CD4-positive, alpha-beta T cell (primary cell): ENCODE results near the gene SLC1A4. TPM values are rescaled to one million over a fixed set of nuclear protein-coding genes. Genes with fewer than 3 reads are reported as not detected.

Experiments used
- ATAC-seq: fragments of 200-7000 bp; cut with Tn5 transposase; one replicate; pipeline ENCODE4 v1.10.0; 2022; ENCODE audit warnings: mild to moderate bottlenecking; ENCODE audit not compliant: poor library complexity
- CTCF ChIA-PET: fragments of 350-600 bp; sonication (Branson Sonifier 250); formaldehyde crosslinking; loops from one replicate; lab custom pipeline; 2021; ENCODE audit warnings: antibody characterized with exemption, inconsistent platforms; lab: Charles Lee
- POLR2A ChIA-PET: fragments of 350-600 bp; sonication (Branson Sonifier 250); formaldehyde crosslinking; loops from one replicate; lab custom pipeline; 2021; ENCODE audit warnings: antibody characterized with exemption, inconsistent platforms; lab: Charles Lee
- DNase-seq, 14 experiments: peaks; one replicate each; pipeline ENCODE4 v3.0.0-alpha.2; 2013 to 2020; ENCODE audit warnings: mixed read lengths in 2 of 14
- H3K27ac ChIP-seq, 2 donors: one replicate each; pipeline versions ENCODE4 v1.5.1 to v1.7.0; 2013; ENCODE audit warnings: low read length in 2 of 2, low read depth in 1 of 2, mild to moderate bottlenecking in 1 of 2
- H3K27me3 ChIP-seq, 2 experiments: 1 replicate in 1 of 2; 2 replicates in 1 of 2; pipeline versions ENCODE4 v1.6.1 to v1.7.0; 2013; ENCODE audit warnings: low read length in 2 of 2, control low read depth in 1 of 2, mild to moderate bottlenecking in 1 of 2, moderate library complexity in 1 of 2; ENCODE audit not compliant: insufficient read depth in 2 of 2, control insufficient read depth in 1 of 2
- H3K36me3 ChIP-seq: one replicate; pipeline ENCODE4 v1.6.1; 2013; ENCODE audit warnings: low read length, control low read depth; ENCODE audit not compliant: insufficient read depth
- H3K4me1 ChIP-seq: one replicate; pipeline ENCODE4 v1.6.1; 2013; ENCODE audit warnings: low read length, control low read depth; ENCODE audit not compliant: insufficient read depth
- H3K4me3 ChIP-seq: one replicate; pipeline ENCODE4 v1.5.1; 2013; ENCODE audit warnings: mild to moderate bottlenecking, low read length, moderate library complexity
- H3K9me3 ChIP-seq, 2 experiments: 1 replicate in 1 of 2; 2 replicates in 1 of 2; pipeline versions ENCODE4 v1.6.1 to v1.7.0; 2013; ENCODE audit warnings: low read length in 2 of 2, mild to moderate bottlenecking in 2 of 2, control low read depth in 1 of 2, moderate library complexity in 1 of 2; ENCODE audit not compliant: control insufficient read depth in 1 of 2, insufficient read depth in 1 of 2
- H3K27ac Mint-ChIP-seq: one replicate; pipeline ENCODE4 v1.8.0; 2020; ENCODE audit warnings: mixed read lengths
- H3K27me3 Mint-ChIP-seq: one replicate; pipeline ENCODE4 v1.8.0; 2021; ENCODE audit warnings: mixed read lengths
- H3K36me3 Mint-ChIP-seq: one replicate; pipeline ENCODE4 v1.8.0; 2021; ENCODE audit warnings: low read depth, mixed read lengths
- H3K4me1 Mint-ChIP-seq: one replicate; pipeline ENCODE4 v1.8.0; 2021; ENCODE audit warnings: low read depth, mixed read lengths
- H3K4me3 Mint-ChIP-seq: one replicate; pipeline ENCODE4 v1.8.0; 2020; ENCODE audit warnings: mild to moderate bottlenecking, mixed read lengths
- H3K9me3 Mint-ChIP-seq: one replicate; pipeline ENCODE4 v1.8.0; 2020; ENCODE audit warnings: mixed read lengths
- CTCF ChIP-seq: fragments of 200-600 bp; IDR thresholded peaks from one replicate; pipeline ENCODE4 v1.8.0; 2022; ENCODE audit warnings: antibody characterized with exemption, mild to moderate bottlenecking
- intact Hi-C, 2 experiments: fragments of 100-400 bp; cut with DNase I in 1 of 2; cut with micrococcal nuclease in 1 of 2; formaldehyde crosslinking; loops; one replicate each; pipeline versions ENCODE4 v1.15.1 to v1.9.0; 2023 to 2025; cut with DNase I, micrococcal nuclease
- total RNA-seq, 174 experiments: library from RNA in 2 of 174; stranded (reverse) in 2 of 174; gene quantifications; one replicate each; pipeline ENCODE4 v1.2.3 and lab custom pipeline; 2021 to 2026

The SLC1A4 gene
- total RNA-seq, 2 experiments from 2014 or later: 2.4 to 2.8 TPM

DNA sequence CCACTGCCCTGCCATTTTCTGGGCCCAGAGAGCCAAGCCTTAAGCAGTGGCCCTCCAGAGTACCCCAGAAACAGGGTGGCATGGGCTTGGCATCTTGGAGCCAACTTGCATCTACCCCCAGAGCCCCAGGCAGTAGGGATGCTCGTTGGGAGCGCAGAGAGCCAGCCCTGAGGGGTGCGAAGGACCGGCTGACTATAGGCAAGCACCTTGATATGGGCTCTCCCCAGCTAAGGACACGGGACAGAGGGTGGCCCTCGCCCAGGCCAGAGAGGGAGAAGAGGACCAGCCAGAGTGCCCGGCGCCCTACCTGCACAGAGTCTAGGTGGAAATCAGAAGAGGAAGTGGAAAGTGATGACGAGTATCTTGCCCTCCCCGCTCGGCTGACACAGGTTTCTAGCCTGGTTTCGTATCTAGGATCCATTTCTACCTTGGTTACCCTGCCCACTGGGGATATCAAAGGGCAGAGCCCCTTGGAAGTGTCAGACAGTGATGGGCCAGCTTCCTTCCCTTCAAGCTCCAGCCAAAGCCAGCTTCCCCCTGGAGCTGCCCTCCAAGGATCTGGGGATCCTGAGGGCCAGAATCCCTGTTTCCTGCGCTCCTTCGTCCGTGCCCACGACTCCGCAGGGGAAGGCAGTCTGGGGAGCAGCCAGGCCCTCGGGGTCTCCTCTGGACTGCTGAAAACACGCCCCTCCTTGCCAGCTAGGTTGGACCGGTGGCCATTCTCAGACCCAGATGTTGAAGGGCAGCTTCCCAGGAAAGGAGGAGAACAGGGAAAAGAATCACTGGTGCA lies 83.2 kb downstream of the SLC1A4 start:
- H3K27me3 ChIP-seq: no peaks in the 10 kb centered on the region
- no peak for DNase-seq
- peaks cover 20% of the 10 kb centered on the region for H3K4me1 ChIP-seq
- Mint-ChIP-seq H3K4me3 (no peak overlapping the region), H3K27me3 (no peaks in the 10 kb centered on the region), H3K4me1 (peaks cover 16% of the 10 kb centered on the region), H3K9me3 (no peaks in the 10 kb centered on the region), H3K36me3 (peaks cover 70% of the 10 kb centered on the region), H3K27ac (peak overlapping the region; percentile 20)
- H3K9me3 ChIP-seq: no peaks in the 10 kb centered on the region
- TF ChIP-seq CTCF: no peak
- H3K4me3 ChIP-seq: no peak overlapping the region
- CTCF ChIA-PET: interaction anchor here (0.6 kb wide), 1 partner anchor 501 kb away, joined by 4 read pairs; no protein-coding TSS in a partner anchor
- ATAC-seq: no peak
- POLR2A ChIA-PET: interaction anchor here (4.0 kb wide), 1 partner anchor 16 kb away, joined by 24 read pairs; the partner anchor contains the start of gene CEP68
- intact Hi-C loops: loop anchor here in 1 of 2 experiments (5.0 kb wide), 1 partner anchor 55 kb away; no protein-coding TSS in a partner anchor
- peaks cover 73% of the 10 kb centered on the region for H3K36me3 ChIP-seq
- no peak overlapping the region for H3K27ac ChIP-seq

Other genes with a start within 250 kb of the SLC1A4 start
- gene CEP68, start 67.0 kb downstream of the SLC1A4 start, total RNA-seq: 10 to 100 TPM; 19.4 to 20.1 TPM
- 10 to 100 TPM; 85.3 to 87.6 TPM for gene RAB1A, start 140.7 kb downstream of the SLC1A4 start, total RNA-seq
- 100 to 1,000 TPM; 128 to 130 TPM for gene ACTR2, start 238.4 kb downstream of the SLC1A4 start, total RNA-seq